Gastrocnemius medialis (tissue), 4 donors: ENCODE data around the gene PTPRN2.

Experiments
- POLR2A ChIP-seq, 2 donors: fragments of 450-650 bp; IDR thresholded peaks; one replicate each; pipeline ENCODE4 v1.6.1; 2017; ENCODE audit warnings: antibody characterized with exemption in 2 of 2, mild to moderate bottlenecking in 2 of 2, moderate library complexity in 2 of 2
- TF ChIP-seq, protein P1 (sequence below), 5 experiments: fragments of 450-650 bp in 3 of 5; fragments of 200-600 bp in 2 of 5; sonication (generic) in 2 of 5; IDR thresholded peaks in 4 of 5; conservative IDR thresholded peaks in 1 of 5; 1 replicate in 4 of 5; 2 replicates in 1 of 5; pipeline ENCODE4 v1.5.1; 2016 to 2019; ENCODE audit warnings: antibody characterized with exemption in 5 of 5, mild to moderate bottlenecking in 3 of 5, moderate library complexity in 3 of 5

DNA sequence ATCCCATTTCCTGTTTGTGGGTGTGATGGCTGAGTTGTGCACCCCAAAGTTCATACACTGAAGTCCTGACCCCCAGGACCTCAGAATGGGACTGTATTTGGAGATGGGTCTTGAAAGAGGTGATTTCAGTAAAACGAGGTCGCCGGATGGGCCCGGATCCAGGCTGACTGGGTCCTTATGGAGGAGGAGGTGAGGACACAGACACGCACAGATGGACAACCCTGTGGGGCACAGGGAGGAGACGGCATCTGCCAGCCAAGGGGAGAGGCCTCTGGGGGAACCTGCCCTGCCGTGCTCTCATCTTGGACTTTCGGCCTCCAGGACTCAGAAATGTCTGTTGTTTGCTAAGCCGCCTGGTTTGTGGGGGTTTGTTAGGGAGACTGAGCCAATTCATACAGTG, 61.1 kb downstream of the PTPRN2 start:
- TF ChIP-seq, protein P1, sequence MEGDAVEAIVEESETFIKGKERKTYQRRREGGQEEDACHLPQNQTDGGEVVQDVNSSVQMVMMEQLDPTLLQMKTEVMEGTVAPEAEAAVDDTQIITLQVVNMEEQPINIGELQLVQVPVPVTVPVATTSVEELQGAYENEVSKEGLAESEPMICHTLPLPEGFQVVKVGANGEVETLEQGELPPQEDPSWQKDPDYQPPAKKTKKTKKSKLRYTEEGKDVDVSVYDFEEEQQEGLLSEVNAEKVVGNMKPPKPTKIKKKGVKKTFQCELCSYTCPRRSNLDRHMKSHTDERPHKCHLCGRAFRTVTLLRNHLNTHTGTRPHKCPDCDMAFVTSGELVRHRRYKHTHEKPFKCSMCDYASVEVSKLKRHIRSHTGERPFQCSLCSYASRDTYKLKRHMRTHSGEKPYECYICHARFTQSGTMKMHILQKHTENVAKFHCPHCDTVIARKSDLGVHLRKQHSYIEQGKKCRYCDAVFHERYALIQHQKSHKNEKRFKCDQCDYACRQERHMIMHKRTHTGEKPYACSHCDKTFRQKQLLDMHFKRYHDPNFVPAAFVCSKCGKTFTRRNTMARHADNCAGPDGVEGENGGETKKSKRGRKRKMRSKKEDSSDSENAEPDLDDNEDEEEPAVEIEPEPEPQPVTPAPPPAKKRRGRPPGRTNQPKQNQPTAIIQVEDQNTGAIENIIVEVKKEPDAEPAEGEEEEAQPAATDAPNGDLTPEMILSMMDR (IDR thresholded peaks at IDR 0.05 in 4 of 5, conservative IDR thresholded peaks at IDR 0.05 in 1 of 5): no peak
- no peak for TF ChIP-seq POLR2A (IDR thresholded peaks at IDR 0.05)
